ENCODE data around the gene EIF3I.
A peak's percentile ranks its signal among the peaks of the same experiment; 100 is the strongest.

EIF3I gene

GRCh38 chr1:32198237-32199042, 23.8 kb upstream of the EIF3I start:
- DNase-seq (ENCODE audit: low read depth) = no peak

- no peak for DNase-seq (ENCODE audit: low read depth)
Measured at GRCh38 chr1:32199043-32199716, 23.0 kb upstream of the EIF3I start.

GRCh38 chr1:32199717-32200072, 22.5 kb upstream of the EIF3I start:
- no peak for DNase-seq (ENCODE audit: low read depth)

GRCh38 chr1:32200226-32201010, 21.8 kb upstream of the EIF3I start, which contains the start of gene CCDC28B:
Gene CCDC28B (plus strand): TSS chr1:32200595. CDS start chr1:32201936, 1,341 bp downstream.
- DNase-seq (ENCODE audit: low read depth) = peak; percentile 40

GRCh38 chr1:32201011-32201855, 21.0 kb upstream of the EIF3I start:
- peak; percentile 77 for DNase-seq (ENCODE audit: low read depth)

GRCh38 chr1:32204943-32205361, 17.3 kb upstream of the EIF3I start:
- DNase-seq (ENCODE audit: low read depth) = no peak

- DNase-seq (ENCODE audit: low read depth) = peak; percentile 76
Measured at GRCh38 chr1:32205401-32206370, 16.5 kb upstream of the EIF3I start, which contains the start of gene IQCC. Gene IQCC (plus strand): TSS chr1:32205671. CDS start chr1:32205682, 11 bp downstream.

GRCh38 chr1:32208469-32208868, 13.7 kb upstream of the EIF3I start:
- DNase-seq (ENCODE audit: low read depth) = no peak

GRCh38 chr1:32208891-32209328, 13.3 kb upstream of the EIF3I start, which contains the start of gene DCDC2B:
Gene DCDC2B (plus strand): TSS chr1:32209089. CDS start chr1:32209094, 5 bp downstream.
- DNase-seq (ENCODE audit: low read depth) = no peak

- DNase-seq (ENCODE audit: low read depth) = peak; percentile 38
Measured at GRCh38 chr1:32215629-32216480, 6.4 kb upstream of the EIF3I start.

GRCh38 chr1:32216566-32216965, 5.6 kb upstream of the EIF3I start:
- DNase-seq (ENCODE audit: low read depth) = no peak

GRCh38 chr1:32219022-32219421, 3.2 kb upstream of the EIF3I start:
- DNase-seq (ENCODE audit: low read depth) = no peak

GRCh38 chr1:32220746-32221580, 1.2 kb upstream of the EIF3I start:
- no peak for DNase-seq (ENCODE audit: low read depth)

- DNase-seq (ENCODE audit: low read depth) = no peak
Measured at GRCh38 chr1:32221581-32221979, 627 bp upstream of the EIF3I start.

GRCh38 chr1:32223683-32224082, 1.5 kb downstream of the EIF3I start:
- no peak for DNase-seq (ENCODE audit: low read depth)

GRCh38 chr1:32224285-32224684, 2.1 kb downstream of the EIF3I start:
- no peak for DNase-seq (ENCODE audit: low read depth)

GRCh38 chr1:32228771-32229170, 6.6 kb downstream of the EIF3I start:
- DNase-seq (ENCODE audit: low read depth) = no peak

GRCh38 chr1:32231843-32232432, 9.7 kb downstream of the EIF3I start:
- DNase-seq (ENCODE audit: low read depth) = no peak
